GM12864 (cell line): ENCODE results near the gene CIAO2B.
"Not testable (repeated sequence)": the region's sequence is repeated elsewhere in the genome, so short reads cannot be mapped to it uniquely, and the experiment has no call there.

Experiments used
- DNase-seq: peaks from one replicate; pipeline ENCODE4 v3.0.0-alpha.2; 2011; ENCODE audit warnings: low read depth
- H3K4me3 ChIP-seq: 2 replicates; pipeline ENCODE4 v1.5.1; 2011; ENCODE audit warnings: mild to moderate bottlenecking, low read depth, low read length, control low read depth
- TF ChIP-seq, protein P1 (sequence below): IDR thresholded peaks from 2 replicates; pipeline ENCODE4 v1.5.1; 2011; ENCODE audit warnings: low read depth, mild to moderate bottlenecking, moderate library complexity, low read length, control low read depth, inconsistent platforms; ENCODE audit errors: missing control alignments

Gene CIAO2B

DNA sequence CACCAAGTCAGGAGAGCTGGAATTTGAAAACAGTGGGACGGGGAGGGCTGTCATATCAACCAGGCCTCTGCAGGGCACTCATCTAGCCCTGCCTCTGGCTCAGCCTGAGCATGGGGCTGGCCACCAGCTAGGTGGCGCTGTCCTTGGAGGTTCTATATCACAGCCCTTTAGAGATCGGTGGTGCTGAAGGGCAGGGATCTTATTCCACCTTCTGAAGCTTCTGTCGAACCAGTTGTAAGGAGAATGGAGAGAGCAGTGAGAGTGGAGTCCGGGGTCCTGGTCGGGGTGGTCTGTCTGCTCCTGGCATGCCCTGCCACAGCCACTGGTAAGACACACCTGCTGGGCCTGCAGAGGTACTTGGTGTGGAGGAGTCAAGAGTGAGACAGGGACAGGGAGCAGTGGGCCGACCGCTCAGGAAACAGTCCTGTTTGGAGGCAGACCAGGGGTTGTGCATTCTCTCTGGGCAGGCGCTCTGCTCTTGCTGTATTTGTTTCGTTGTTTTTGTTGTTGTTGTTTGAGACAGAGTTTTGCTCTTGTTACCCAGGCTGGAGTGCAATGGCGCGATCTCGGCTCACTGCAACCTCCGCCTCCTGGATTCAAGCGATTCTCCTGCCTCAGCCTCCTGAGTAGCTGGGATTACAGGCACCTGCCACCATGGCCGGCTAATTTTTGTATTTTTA, 27.0 kb upstream of the CIAO2B start, which contains the start of gene CES3:
Gene CES3 (plus strand): TSS at position 202 of the 680 bp plus-strand sequence. CDS start 42 bp downstream, at position 244.
- DNase-seq = peak; percentile 36
- H3K4me3 ChIP-seq = no peak within 1 kb of the TSS
- TF ChIP-seq, protein P1, sequence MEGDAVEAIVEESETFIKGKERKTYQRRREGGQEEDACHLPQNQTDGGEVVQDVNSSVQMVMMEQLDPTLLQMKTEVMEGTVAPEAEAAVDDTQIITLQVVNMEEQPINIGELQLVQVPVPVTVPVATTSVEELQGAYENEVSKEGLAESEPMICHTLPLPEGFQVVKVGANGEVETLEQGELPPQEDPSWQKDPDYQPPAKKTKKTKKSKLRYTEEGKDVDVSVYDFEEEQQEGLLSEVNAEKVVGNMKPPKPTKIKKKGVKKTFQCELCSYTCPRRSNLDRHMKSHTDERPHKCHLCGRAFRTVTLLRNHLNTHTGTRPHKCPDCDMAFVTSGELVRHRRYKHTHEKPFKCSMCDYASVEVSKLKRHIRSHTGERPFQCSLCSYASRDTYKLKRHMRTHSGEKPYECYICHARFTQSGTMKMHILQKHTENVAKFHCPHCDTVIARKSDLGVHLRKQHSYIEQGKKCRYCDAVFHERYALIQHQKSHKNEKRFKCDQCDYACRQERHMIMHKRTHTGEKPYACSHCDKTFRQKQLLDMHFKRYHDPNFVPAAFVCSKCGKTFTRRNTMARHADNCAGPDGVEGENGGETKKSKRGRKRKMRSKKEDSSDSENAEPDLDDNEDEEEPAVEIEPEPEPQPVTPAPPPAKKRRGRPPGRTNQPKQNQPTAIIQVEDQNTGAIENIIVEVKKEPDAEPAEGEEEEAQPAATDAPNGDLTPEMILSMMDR = peak; percentile 90

DNA sequence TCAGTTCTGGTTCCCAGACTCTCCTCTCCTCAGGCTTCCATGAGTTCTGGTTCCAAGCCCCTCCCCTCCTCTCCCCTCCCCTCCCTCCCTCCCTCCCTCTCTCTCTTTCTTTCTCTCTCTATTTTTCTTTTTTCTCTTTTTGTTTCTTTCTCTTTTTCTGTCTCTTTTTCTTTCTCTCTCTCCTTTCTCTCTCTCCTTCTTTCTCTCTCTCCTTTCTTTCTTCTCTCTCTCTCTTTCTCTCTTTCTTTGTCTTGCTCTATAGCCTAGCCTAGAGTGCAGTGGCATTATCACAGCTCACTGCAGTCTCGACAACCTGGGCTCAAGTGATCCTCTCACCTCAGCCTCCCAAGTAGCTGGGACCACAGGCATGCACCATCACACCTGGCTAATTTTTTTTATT, 26.1 kb upstream of the CIAO2B start:
- TF ChIP-seq, protein P1 = no peak
- DNase-seq = no peak
- H3K4me3 ChIP-seq = no peak overlapping the region

DNA sequence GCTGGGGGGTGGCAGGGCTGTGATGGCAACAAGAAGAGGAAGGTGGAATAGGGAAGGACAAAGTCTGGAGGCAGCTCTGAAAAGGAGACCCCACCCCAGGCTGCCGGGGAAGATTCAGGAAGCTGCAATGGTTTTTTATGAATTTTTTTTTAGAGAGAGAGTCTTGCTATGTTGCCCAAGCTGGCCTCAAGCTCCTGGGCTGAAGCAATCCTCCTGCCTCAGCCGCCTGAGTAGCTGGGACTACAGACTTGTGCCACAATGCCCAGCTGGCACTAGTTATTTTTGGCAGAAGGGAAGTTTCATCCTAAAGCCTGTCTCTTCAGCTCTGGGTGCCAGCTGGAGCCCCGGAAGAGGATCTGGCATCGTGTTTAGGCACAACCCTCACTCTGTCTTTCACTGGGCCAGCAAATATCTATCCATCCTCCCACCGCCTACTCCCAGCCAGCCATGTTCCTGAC, 25.5 kb upstream of the CIAO2B start:
- TF ChIP-seq, protein P1 = no peak
- no peak overlapping the region for H3K4me3 ChIP-seq
- no peak for DNase-seq

DNA sequence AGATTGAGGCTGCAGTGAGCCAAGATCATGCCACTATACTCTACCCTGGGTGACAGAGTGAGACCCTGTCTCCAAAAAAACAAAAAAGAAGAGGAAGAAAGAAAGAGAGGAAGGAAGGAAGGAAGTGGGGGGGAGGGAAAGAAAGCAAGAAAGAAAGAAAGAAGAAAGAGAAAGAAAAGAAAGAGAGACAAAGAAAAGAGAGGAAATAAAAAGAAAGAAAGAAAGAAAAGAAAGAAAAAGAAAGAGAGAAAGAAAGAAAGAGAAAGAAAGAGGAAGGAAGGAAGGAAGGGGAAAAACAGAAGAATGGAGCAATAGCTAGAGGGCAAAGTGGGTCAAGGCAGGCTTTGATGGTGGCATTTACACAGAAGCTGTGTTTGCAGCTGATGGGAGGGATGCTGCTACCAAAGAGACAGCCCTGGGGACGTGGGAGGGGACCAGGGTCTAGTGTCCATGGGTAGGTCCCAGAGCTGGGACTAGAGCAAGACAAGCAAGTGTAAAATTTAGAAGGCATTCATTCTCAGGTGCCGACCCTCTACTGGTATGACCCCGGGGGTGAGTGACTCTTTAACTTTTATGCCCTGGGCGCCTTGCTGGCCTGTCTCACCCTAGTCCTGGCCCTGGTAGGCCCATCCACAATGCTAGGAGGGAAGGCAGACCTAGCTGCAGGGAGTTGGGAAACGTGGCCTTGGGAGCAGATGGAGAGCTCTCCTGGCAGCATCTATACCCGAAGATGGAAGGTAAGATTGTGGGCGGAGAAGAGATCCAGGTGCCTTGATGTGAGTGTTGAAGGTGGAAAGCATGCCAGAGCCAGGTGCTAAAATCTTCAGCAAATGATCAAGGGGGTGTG, 24.9 kb upstream of the CIAO2B start:
- no peak overlapping the region for H3K4me3 ChIP-seq
- TF ChIP-seq, protein P1 = no peak
- no peak for DNase-seq

DNA sequence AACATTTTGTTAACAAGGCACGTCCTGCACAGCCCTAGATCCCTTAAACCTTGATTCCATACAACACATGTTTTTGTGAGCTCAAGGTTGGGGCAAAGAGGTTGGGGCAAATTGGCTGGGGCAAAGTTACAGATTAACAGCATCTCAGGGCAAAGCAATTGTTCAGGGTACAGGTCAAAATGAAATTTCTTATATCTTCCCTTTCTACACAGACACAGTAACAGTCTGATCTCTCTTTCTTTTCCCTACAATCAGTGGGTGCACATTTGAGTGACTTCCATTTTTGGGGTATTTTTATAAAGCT, 21.9 kb upstream of the CIAO2B start:
- not testable (repeated sequence) for H3K4me3 ChIP-seq, DNase-seq

DNA sequence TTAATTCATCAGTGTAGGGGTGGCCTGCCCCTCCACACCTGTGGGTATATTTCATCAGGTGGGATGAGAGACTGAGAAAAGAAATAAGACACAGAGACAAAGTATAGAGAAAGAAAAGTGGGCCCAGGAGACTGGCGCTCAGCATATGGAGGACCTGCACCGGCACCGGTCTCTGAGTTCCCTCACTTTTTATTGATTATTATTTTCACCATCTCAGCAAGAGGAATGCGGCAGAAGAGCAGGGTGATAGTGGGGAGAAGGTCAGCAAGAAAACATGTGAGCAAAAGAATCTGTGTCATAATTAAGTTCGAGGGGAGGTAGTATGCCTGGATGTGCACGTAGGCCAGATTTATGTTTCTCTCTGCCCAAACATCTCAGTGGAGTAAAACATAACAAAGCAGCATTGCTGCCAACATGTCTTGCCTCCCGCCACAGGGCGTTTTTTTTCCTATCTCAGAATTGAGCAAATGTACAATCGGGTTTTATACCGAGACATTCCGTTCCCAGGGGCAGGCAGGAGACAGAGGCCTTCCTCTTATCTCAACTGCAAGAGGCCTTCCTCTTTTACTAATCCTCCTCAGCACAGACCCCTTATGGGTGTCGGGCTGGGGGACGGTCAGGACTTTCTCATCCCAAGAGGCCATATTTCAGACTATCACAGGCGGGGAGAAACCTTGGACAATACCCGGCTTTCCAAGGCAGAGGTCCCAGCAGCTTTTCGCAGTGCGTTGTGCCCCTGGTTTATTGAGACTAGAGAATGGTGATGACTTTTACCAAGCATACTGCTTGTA, 21.4 kb upstream of the CIAO2B start:
- DNase-seq, H3K4me3 ChIP-seq: not testable (repeated sequence)

DNA sequence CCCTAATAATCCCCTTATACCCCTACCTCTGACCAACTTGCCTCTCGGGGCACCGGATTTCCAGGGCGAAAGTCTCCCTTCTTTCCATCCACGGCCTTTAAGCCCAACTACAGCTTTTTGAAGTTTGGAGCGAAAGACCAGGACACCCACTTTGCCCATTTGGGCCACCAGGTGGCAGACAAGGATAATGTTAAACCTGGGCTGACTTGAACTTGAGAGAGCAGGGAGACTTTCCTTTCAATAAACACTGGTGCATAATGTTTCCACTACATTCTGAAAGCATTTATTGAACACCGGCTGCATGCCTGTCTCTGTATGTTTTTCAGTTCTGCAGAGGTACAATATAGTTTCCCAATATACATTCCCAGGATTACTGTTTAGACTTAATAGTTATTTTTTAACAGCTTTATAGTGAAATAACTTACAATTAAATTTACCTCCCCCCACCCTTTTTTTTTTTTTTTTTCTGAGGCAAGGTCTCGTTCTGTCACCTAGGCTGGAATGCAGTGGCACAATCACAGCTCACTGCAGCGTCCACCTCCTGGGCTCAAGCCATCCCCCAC, 20.0 kb upstream of the CIAO2B start:
- no peak for DNase-seq
- TF ChIP-seq, protein P1 = peak; percentile 78
- no peak overlapping the region for H3K4me3 ChIP-seq
